Measurements from ENCODE around the gene PGR. TPM values are rescaled to one million over a fixed set of nuclear protein-coding genes. Genes with fewer than 3 reads are reported as not detected.

PGR gene
- total RNA-seq, 1 donor from 2014 or later = under 0.01 TPM

- H3K36me3 ChIP-seq (ENCODE audit: control insufficient read depth, insufficient read depth, low read length) = no peaks in the 10 kb centered on the region
- TF ChIP-seq CTCF (IDR thresholded peaks at IDR 0.05; ENCODE audit: insufficient read depth, low read length, poor library complexity, severe bottlenecking) = no peak
- no peak for DNase-seq (ENCODE audit: low read depth)
- no peaks in the 10 kb centered on the region for H3K27me3 ChIP-seq (ENCODE audit: control insufficient read depth, insufficient read depth, low read length)
- no peak overlapping the region for H3K4me3 ChIP-seq (ENCODE audit: low read depth, low read length)
These were observed 120.5 kb downstream of the PGR start for GRCh38 chr11:101008961-101009689.

GRCh38 chr11:101003468-101003867 lies 126.1 kb downstream of the PGR start:
- Histone ChIP-seq H3K27me3 (ENCODE audit: control insufficient read depth, insufficient read depth, low read length) (no peaks in the 10 kb centered on the region), H3K36me3 (ENCODE audit: control insufficient read depth, insufficient read depth, low read length) (no peaks in the 10 kb centered on the region), H3K4me3 (ENCODE audit: low read depth, low read length) (no peak overlapping the region)
- no peak for TF ChIP-seq CTCF (IDR thresholded peaks at IDR 0.05; ENCODE audit: insufficient read depth, low read length, poor library complexity, severe bottlenecking)
- no peak for DNase-seq (ENCODE audit: low read depth)

GRCh38 chr11:100999756-101000155 lies 129.9 kb downstream of the PGR start:
- no peak for DNase-seq (ENCODE audit: low read depth)
- no peaks in the 10 kb centered on the region for H3K36me3 ChIP-seq (ENCODE audit: control insufficient read depth, insufficient read depth, low read length)
- no peaks in the 10 kb centered on the region for H3K27me3 ChIP-seq (ENCODE audit: control insufficient read depth, insufficient read depth, low read length)
- no peak overlapping the region for H3K4me3 ChIP-seq (ENCODE audit: low read depth, low read length)
- TF ChIP-seq CTCF (IDR thresholded peaks at IDR 0.05; ENCODE audit: insufficient read depth, low read length, poor library complexity, severe bottlenecking) = no peak

- TF ChIP-seq CTCF (IDR thresholded peaks at IDR 0.05; ENCODE audit: insufficient read depth, low read length, poor library complexity, severe bottlenecking) = no peak
- no peaks in the 10 kb centered on the region for H3K36me3 ChIP-seq (ENCODE audit: control insufficient read depth, insufficient read depth, low read length)
- no peak for DNase-seq (ENCODE audit: low read depth)
- no peaks in the 10 kb centered on the region for H3K27me3 ChIP-seq (ENCODE audit: control insufficient read depth, insufficient read depth, low read length)
- H3K4me3 ChIP-seq (ENCODE audit: low read depth, low read length) = no peak overlapping the region
These were observed 134.6 kb downstream of the PGR start for GRCh38 chr11:100994966-100995365.

DNA sequence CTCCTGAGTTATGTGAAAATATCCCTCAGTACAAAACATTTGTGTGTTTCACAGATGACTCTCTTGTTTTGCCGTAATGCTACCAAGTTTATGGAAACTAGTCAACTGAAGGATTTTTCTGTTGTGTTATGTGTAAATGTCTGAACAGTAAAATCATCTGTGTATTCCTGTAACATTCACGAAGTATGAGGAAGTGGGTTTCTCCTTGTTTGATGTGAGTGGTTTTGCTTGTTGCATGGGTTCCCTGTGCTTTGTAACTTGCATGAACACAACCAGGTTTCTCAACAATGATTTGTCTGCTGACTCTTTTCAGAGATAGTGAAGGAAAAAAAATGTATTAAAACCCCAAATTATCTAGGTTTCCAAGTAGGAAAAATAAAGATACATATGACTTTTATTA lies 138.1 kb downstream of the PGR start:
- Histone ChIP-seq H3K27me3 (ENCODE audit: control insufficient read depth, insufficient read depth, low read length) (no peaks in the 10 kb centered on the region), H3K36me3 (ENCODE audit: control insufficient read depth, insufficient read depth, low read length) (no peaks in the 10 kb centered on the region), H3K4me3 (ENCODE audit: low read depth, low read length) (no peak overlapping the region)
- no peak for TF ChIP-seq CTCF (IDR thresholded peaks at IDR 0.05; ENCODE audit: insufficient read depth, low read length, poor library complexity, severe bottlenecking)
- no peak for DNase-seq (ENCODE audit: low read depth)

DNA sequence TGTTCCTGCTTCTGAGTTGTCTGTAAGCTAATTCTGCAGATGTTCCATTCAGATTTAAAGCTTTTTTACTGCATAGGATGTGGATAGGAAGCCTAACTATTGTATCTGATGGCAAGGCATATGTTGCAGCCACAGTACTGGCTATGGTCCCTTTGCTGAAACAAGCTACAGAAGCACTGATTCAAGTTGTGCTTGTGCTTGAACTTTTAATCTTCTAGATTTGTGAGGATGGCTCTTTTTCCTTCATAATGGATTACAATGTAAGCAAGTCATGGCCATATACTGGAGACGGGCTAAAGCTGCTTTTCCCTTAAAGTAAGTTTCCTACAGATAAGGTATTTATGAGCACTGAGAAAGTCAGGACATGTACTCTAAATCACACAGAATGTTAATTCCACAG lies 138.7 kb downstream of the PGR start:
- no peak overlapping the region for H3K4me3 ChIP-seq (ENCODE audit: low read depth, low read length)
- no peaks in the 10 kb centered on the region for H3K27me3 ChIP-seq (ENCODE audit: control insufficient read depth, insufficient read depth, low read length)
- no peaks in the 10 kb centered on the region for H3K36me3 ChIP-seq (ENCODE audit: control insufficient read depth, insufficient read depth, low read length)
- no peak for TF ChIP-seq CTCF (IDR thresholded peaks at IDR 0.05; ENCODE audit: insufficient read depth, low read length, poor library complexity, severe bottlenecking)
- no peak for DNase-seq (ENCODE audit: low read depth)

Data from kidney epithelial cell (primary cell).